WTC11 (cell line): ENCODE measurements around the gene MDN1. TPM values are rescaled to one million over a fixed set of nuclear protein-coding genes. Genes with fewer than 3 reads are reported as not detected.

ENCODE experiments used
- ATAC-seq: fragments of 200-7000 bp; cut with Tn5 transposase; 2 replicates; pipeline ENCODE4 v1.10.0; 2021; ENCODE audit warnings: mild to moderate bottlenecking, moderate library complexity
- CTCF ChIA-PET: fragments of 300-600 bp; sonication (Branson Sonifier 250); formaldehyde crosslinking; loops from one replicate; lab custom pipeline; 2021; ENCODE audit warnings: antibody characterized with exemption; lab: Charles Lee
- POLR2A ChIA-PET: fragments of 350-600 bp; sonication (Branson Sonifier 250); formaldehyde crosslinking; loops from one replicate; lab custom pipeline; 2021; ENCODE audit warnings: antibody characterized with exemption; lab: Charles Lee
- DNase-seq: peaks from one replicate; pipeline ENCODE4 v3.0.0; 2021; ENCODE audit warnings: low spot score
- H3K27ac Mint-ChIP-seq: 2 replicates; pipeline ENCODE4 v1.8.0; 2021; ENCODE audit warnings: mixed read lengths
- H3K27me3 Mint-ChIP-seq: 2 replicates; pipeline ENCODE4 v1.8.0; 2021; ENCODE audit warnings: low read depth, mild to moderate bottlenecking, moderate library complexity, mixed read lengths
- H3K36me3 Mint-ChIP-seq: 2 replicates; pipeline ENCODE4 v1.8.0; 2021; ENCODE audit warnings: mixed read lengths
- H3K4me1 Mint-ChIP-seq: 2 replicates; pipeline ENCODE4 v1.8.0; 2022; ENCODE audit warnings: mixed read lengths
- H3K4me3 Mint-ChIP-seq: 2 replicates; pipeline ENCODE4 v1.8.0; 2021; ENCODE audit warnings: mild to moderate bottlenecking, moderate library complexity, mixed read lengths
- H3K9me3 Mint-ChIP-seq: 2 replicates; pipeline ENCODE4 v1.8.0; 2021; ENCODE audit warnings: mixed read lengths
- ARID4B ChIP-seq: sonication (generic); formaldehyde crosslinking; IDR thresholded peaks from 2 replicates; pipeline ENCODE4 v1.8.0; 2023; ENCODE audit warnings: missing genetic modification reagents, mild to moderate bottlenecking, borderline replicate concordance
- CTCF ChIP-seq: fragments of 200-600 bp; IDR thresholded peaks from 2 replicates; pipeline ENCODE4 v1.8.0; 2022; ENCODE audit warnings: antibody characterized with exemption
- ELF4 ChIP-seq: sonication (generic); formaldehyde crosslinking; IDR thresholded peaks from 2 replicates; pipeline ENCODE4 v1.8.1; 2022; ENCODE audit warnings: low read depth, mild to moderate bottlenecking, moderate library complexity, missing genetic modification reagents
- FOXK1 ChIP-seq: sonication (generic); formaldehyde crosslinking; IDR thresholded peaks from 2 replicates; pipeline ENCODE4 v1.8.0; 2022; ENCODE audit warnings: mild to moderate bottlenecking, moderate library complexity, missing genetic modification reagents
- HMGA2 ChIP-seq: fragments of 250-450 bp; sonication (Bioruptor Pico); IDR thresholded peaks from 2 replicates; pipeline ENCODE4 v1.4.0; 2021; ENCODE audit warnings: mild to moderate bottlenecking, moderate library complexity
- MLX ChIP-seq: sonication (generic); formaldehyde crosslinking; IDR thresholded peaks from 2 replicates; pipeline ENCODE4 v1.8.1; 2023; ENCODE audit warnings: mild to moderate bottlenecking, missing genetic modification reagents, moderate library complexity
- MXD4 ChIP-seq: fragments of 250-450 bp; sonication (Bioruptor Pico); IDR thresholded peaks from 2 replicates; pipeline ENCODE4 v1.8.0; 2021; ENCODE audit warnings: mild to moderate bottlenecking, moderate library complexity, borderline replicate concordance
- NFATC4 ChIP-seq: fragments of 250-450 bp; sonication (Bioruptor Pico); IDR thresholded peaks from 2 replicates; pipeline ENCODE4 v1.9.0; 2021; ENCODE audit warnings: mild to moderate bottlenecking
- NFE2L1 ChIP-seq: sonication (generic); formaldehyde crosslinking; IDR thresholded peaks from 2 replicates; pipeline ENCODE4 v1.8.1; 2023; ENCODE audit warnings: missing genetic modification reagents
- NR3C1 ChIP-seq: sonication (generic); formaldehyde crosslinking; conservative IDR thresholded peaks from 2 replicates; pipeline ENCODE4 v1.8.1; 2023; ENCODE audit warnings: low read depth, mild to moderate bottlenecking, missing genetic modification reagents
- OVOL2 ChIP-seq: fragments of 250-450 bp; sonication (Bioruptor Pico); IDR thresholded peaks from 2 replicates; pipeline ENCODE4 v1.9.0; 2021; ENCODE audit warnings: mild to moderate bottlenecking, borderline replicate concordance
- STAT6 ChIP-seq: sonication (generic); formaldehyde crosslinking; conservative IDR thresholded peaks from 2 replicates; pipeline ENCODE4 v1.8.1; 2023; ENCODE audit warnings: mild to moderate bottlenecking, low read depth, missing genetic modification reagents, moderate library complexity
- TP53 ChIP-seq: sonication (generic); formaldehyde crosslinking; IDR thresholded peaks from 2 replicates; pipeline ENCODE4 v1.8.1; 2023; ENCODE audit warnings: mild to moderate bottlenecking, missing genetic modification reagents
- USF2 ChIP-seq: sonication (generic); formaldehyde crosslinking; IDR thresholded peaks from 2 replicates; pipeline ENCODE4 v1.8.1; 2023; ENCODE audit warnings: mild to moderate bottlenecking, missing genetic modification reagents, moderate library complexity
- ZNF121 ChIP-seq: sonication (generic); formaldehyde crosslinking; IDR thresholded peaks from 2 replicates; pipeline ENCODE4 v1.8.0; 2023; ENCODE audit warnings: missing genetic modification reagents
- ZNF263 ChIP-seq: sonication (generic); formaldehyde crosslinking; IDR thresholded peaks from 2 replicates; pipeline ENCODE4 v1.8.1; 2022; ENCODE audit warnings: low read depth, mild to moderate bottlenecking, moderate library complexity, missing genetic modification reagents
- ZNF396 ChIP-seq: fragments of 250-450 bp; sonication (Bioruptor Pico); IDR thresholded peaks from 2 replicates; pipeline ENCODE4 v1.8.0; 2021; ENCODE audit warnings: mild to moderate bottlenecking, moderate library complexity, borderline replicate concordance
- ZNF512 ChIP-seq: sonication (generic); formaldehyde crosslinking; IDR thresholded peaks from 2 replicates; pipeline ENCODE4 v1.8.1; 2022; ENCODE audit warnings: missing genetic modification reagents, borderline replicate concordance
- ZNF532 ChIP-seq: fragments of 250-450 bp; sonication (Bioruptor Pico); IDR thresholded peaks from 2 replicates; pipeline ENCODE4 v1.9.0; 2021; ENCODE audit warnings: mild to moderate bottlenecking, borderline replicate concordance
- ZNF671 ChIP-seq: fragments of 250-450 bp; sonication (Bioruptor Pico); IDR thresholded peaks from 2 replicates; pipeline ENCODE4 v1.8.0; 2021; ENCODE audit warnings: mild to moderate bottlenecking
- total RNA-seq: library from RNA; stranded (reverse); gene quantifications from 3 replicates; pipeline ENCODE4 v1.2.3, GENCODE V29; 2021

The MDN1 gene
- total RNA-seq, 1 experiment from 2014 or later = 195 TPM

- TF ChIP-seq CTCF = no peak; the same call in 1 of the 2 replicates
- no peak for TF ChIP-seq ZNF396 (CRISPR knock-in tag)
- TF ChIP-seq OVOL2 = no peak
- TF ChIP-seq NR3C1 = no peak
- TF ChIP-seq USF2 (CRISPR knock-in tag) = no peak
- TF ChIP-seq ZNF512 (CRISPR knock-in tag) = no peak
- no peak for TF ChIP-seq STAT6 (CRISPR knock-in tag)
- no peak for TF ChIP-seq HMGA2 (CRISPR knock-in tag)
- TF ChIP-seq NFATC4 (CRISPR knock-in tag) = no peak
Measured at GRCh38 chr6:89612121-89612520, 207.5 kb downstream of the MDN1 start (continued).

GRCh38 chr6:89611666-89612065 lies 207.9 kb downstream of the MDN1 start:
- Mint-ChIP-seq H3K4me3 (no peak overlapping the region), H3K36me3 (no peaks in the 10 kb centered on the region), H3K27me3 (no peaks in the 10 kb centered on the region), H3K27ac (no peak overlapping the region), H3K9me3 (no peaks in the 10 kb centered on the region), H3K4me1 (0 out of 2 replicates have a peak, but pooled peaks cover 2% of the 10 kb centered on the region)
- CTCF ChIA-PET = interaction anchor here (0.6 to 5.5 kb wide), 15 partner anchors 9 to 429 kb away, joined by 3 to 61 read pairs (median 4); partner anchors contain the start of genes ANKRD6 and LYRM2
- POLR2A ChIA-PET = interaction anchor here (0.7 kb wide), 1 partner anchor 471 kb away, joined by 5 read pairs; no protein-coding TSS in a partner anchor
- DNase-seq (no peak), ATAC-seq (no peak)
- TF ChIP-seq ZNF671 (CRISPR knock-in tag) (no peak), NFE2L1 (no peak), ZNF263 (CRISPR knock-in tag) (no peak), MXD4 (CRISPR knock-in tag) (no peak), MLX (no peak), ZNF121 (CRISPR knock-in tag) (no peak), ELF4 (CRISPR knock-in tag) (no peak), TP53 (CRISPR knock-in tag) (no peak), ZNF532 (no peak), FOXK1 (CRISPR knock-in tag) (no peak), ARID4B (no peak)
